ENCODE data around the gene SLC17A4. TPM values are rescaled to one million over a fixed set of nuclear protein-coding genes. Genes with fewer than 3 reads are reported as not detected.

The SLC17A4 gene
- polyA plus RNA-seq, 1 donor from 2014 or later, result 0.28 TPM

GRCh38 chr6:25829375-25829774, 74.8 kb downstream of the SLC17A4 start:
- Histone ChIP-seq H3K9me2 (ENCODE audit: insufficient read depth, low read length) (no peaks in the 10 kb centered on the region), H3K36me3 (ENCODE audit: insufficient read depth, low read length) (no peaks in the 10 kb centered on the region), H3K27me3 (ENCODE audit: insufficient read depth, low read depth, low read length) (no peaks in the 10 kb centered on the region), H2AFZ (ENCODE audit: low read depth, low read length) (no peak overlapping the region), H4K20me1 (ENCODE audit: insufficient read depth) (no peaks in the 10 kb centered on the region), H3K9me3 (ENCODE audit: low read length) (no peaks in the 10 kb centered on the region), H3K79me2 (replicated peaks; ENCODE audit: insufficient read depth, low read length) (no peaks in the 10 kb centered on the region), H3K4me2 (ENCODE audit: low read length) (no peak overlapping the region), H3K9ac (ENCODE audit: low read length) (no peak overlapping the region), H3K27ac (ENCODE audit: low read length) (no peak overlapping the region), H3K4me3 (ENCODE audit: low read length) (no peak overlapping the region), H3F3A (ENCODE audit: insufficient read depth, low read length, poor library complexity, severe bottlenecking) (no peaks in the 10 kb centered on the region)
- TF ChIP-seq RAD21 (conservative IDR thresholded peaks at IDR 0.05), result no peak
- no peak for TF ChIP-seq EZH2 (IDR thresholded peaks at IDR 0.05; ENCODE audit: borderline replicate concordance, insufficient read depth, low read length, poor library complexity, severe bottlenecking)
- no peak for TF ChIP-seq POLR2AphosphoS5 (IDR thresholded peaks at IDR 0.05)
- TF ChIP-seq EP300 (conservative IDR thresholded peaks at IDR 0.05; ENCODE audit: poor library complexity, severe bottlenecking), result no peak
- no peak for TF ChIP-seq TAF1 (IDR thresholded peaks at IDR 0.05; ENCODE audit: low read depth)

DNA sequence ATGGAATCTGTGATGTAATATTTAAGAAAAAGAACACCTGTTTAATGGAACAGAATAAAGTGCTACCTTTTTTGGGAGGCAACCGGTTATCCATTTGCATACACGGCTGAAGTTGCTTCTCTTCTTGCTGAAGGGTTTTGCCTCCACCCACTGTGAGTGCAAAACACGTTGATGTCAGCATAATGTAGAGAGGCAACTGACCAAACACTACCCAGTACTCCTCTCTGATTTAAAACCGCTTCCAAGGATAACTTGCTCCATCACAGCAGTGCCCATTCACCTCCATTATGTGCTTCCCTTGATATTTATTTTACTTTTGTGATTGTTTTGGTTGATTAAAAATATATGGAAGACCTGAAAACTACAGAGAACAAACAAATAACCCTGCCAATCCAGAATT, 75.9 kb downstream of the SLC17A4 start:
- no peak overlapping the region for H3K27ac ChIP-seq (ENCODE audit: low read length)
- no peaks in the 10 kb centered on the region for H4K20me1 ChIP-seq (ENCODE audit: insufficient read depth)
- no peak overlapping the region for H3K4me3 ChIP-seq (ENCODE audit: low read length)
- TF ChIP-seq TAF1 (IDR thresholded peaks at IDR 0.05; ENCODE audit: low read depth), result no peak
- no peak for TF ChIP-seq EP300 (conservative IDR thresholded peaks at IDR 0.05; ENCODE audit: poor library complexity, severe bottlenecking)
- no peak for TF ChIP-seq POLR2AphosphoS5 (IDR thresholded peaks at IDR 0.05)
- TF ChIP-seq RAD21 (conservative IDR thresholded peaks at IDR 0.05), result no peak
- no peak for TF ChIP-seq MXI1 (conservative IDR thresholded peaks at IDR 0.05; ENCODE audit: poor library complexity, severe bottlenecking)
- TF ChIP-seq, protein P1, sequence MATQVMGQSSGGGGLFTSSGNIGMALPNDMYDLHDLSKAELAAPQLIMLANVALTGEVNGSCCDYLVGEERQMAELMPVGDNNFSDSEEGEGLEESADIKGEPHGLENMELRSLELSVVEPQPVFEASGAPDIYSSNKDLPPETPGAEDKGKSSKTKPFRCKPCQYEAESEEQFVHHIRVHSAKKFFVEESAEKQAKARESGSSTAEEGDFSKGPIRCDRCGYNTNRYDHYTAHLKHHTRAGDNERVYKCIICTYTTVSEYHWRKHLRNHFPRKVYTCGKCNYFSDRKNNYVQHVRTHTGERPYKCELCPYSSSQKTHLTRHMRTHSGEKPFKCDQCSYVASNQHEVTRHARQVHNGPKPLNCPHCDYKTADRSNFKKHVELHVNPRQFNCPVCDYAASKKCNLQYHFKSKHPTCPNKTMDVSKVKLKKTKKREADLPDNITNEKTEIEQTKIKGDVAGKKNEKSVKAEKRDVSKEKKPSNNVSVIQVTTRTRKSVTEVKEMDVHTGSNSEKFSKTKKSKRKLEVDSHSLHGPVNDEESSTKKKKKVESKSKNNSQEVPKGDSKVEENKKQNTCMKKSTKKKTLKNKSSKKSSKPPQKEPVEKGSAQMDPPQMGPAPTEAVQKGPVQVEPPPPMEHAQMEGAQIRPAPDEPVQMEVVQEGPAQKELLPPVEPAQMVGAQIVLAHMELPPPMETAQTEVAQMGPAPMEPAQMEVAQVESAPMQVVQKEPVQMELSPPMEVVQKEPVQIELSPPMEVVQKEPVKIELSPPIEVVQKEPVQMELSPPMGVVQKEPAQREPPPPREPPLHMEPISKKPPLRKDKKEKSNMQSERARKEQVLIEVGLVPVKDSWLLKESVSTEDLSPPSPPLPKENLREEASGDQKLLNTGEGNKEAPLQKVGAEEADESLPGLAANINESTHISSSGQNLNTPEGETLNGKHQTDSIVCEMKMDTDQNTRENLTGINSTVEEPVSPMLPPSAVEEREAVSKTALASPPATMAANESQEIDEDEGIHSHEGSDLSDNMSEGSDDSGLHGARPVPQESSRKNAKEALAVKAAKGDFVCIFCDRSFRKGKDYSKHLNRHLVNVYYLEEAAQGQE (IDR thresholded peaks at IDR 0.05; ENCODE audit: borderline replicate concordance), result no peak
- no peak for TF ChIP-seq EZH2 (IDR thresholded peaks at IDR 0.05; ENCODE audit: borderline replicate concordance, insufficient read depth, low read length, poor library complexity, severe bottlenecking)
- H3K9ac ChIP-seq (ENCODE audit: low read length), result no peak overlapping the region
- no peaks in the 10 kb centered on the region for H3F3A ChIP-seq (ENCODE audit: insufficient read depth, low read length, poor library complexity, severe bottlenecking)
- H3K9me3 ChIP-seq (ENCODE audit: low read length), result no peaks in the 10 kb centered on the region
- no peak overlapping the region for H3K4me2 ChIP-seq (ENCODE audit: low read length)
- H3K9me2 ChIP-seq (ENCODE audit: insufficient read depth, low read length), result no peaks in the 10 kb centered on the region
- no peaks in the 10 kb centered on the region for H3K79me2 ChIP-seq (replicated peaks; ENCODE audit: insufficient read depth, low read length)
- H3K36me3 ChIP-seq (ENCODE audit: insufficient read depth, low read length), result no peaks in the 10 kb centered on the region
- H3K27me3 ChIP-seq (ENCODE audit: insufficient read depth, low read depth, low read length), result no peaks in the 10 kb centered on the region
- H2AFZ ChIP-seq (ENCODE audit: low read depth, low read length), result no peak overlapping the region

Other genes starting within 250 kb of the SLC17A4 start
- gene SCGN, start 102.5 kb upstream of the SLC17A4 start, polyA plus RNA-seq, result 254 and 283 TPM in 2 replicates
- not detected in 2 replicates for gene SLC17A1, start 77.3 kb downstream of the SLC17A4 start, polyA plus RNA-seq
- gene SLC17A3, start 119.5 kb downstream of the SLC17A4 start, polyA plus RNA-seq, result not detected in 2 replicates
- gene SLC17A2, start 175.9 kb downstream of the SLC17A4 start, polyA plus RNA-seq, result not detected in 2 replicates
- gene TRIM38, start 208.1 kb downstream of the SLC17A4 start, polyA plus RNA-seq, result not detected in 2 replicates